Astrocyte of the cerebellum (primary cell): ENCODE results near the gene COL6A3.

ENCODE experiments used
- DNase-seq: peaks from one replicate; pipeline ENCODE4 v3.0.0-alpha.2; 2011; ENCODE audit warnings: low read depth
- H3K4me3 ChIP-seq: 2 replicates; pipeline ENCODE4 v1.5.1; 2011; ENCODE audit warnings: mild to moderate bottlenecking, low read depth, low read length, moderate library complexity
- CTCF ChIP-seq: IDR thresholded peaks from 2 replicates; pipeline ENCODE4 v1.5.1; 2012; ENCODE audit warnings: low read length, low read depth, moderate library complexity, mild to moderate bottlenecking; ENCODE audit errors: missing control alignments
- in situ Hi-C: cut with HindIII; loops from 2 replicates; pipeline ENCODE4 v1.10.0; 2017; ENCODE audit warnings: low sequenced_read_pairs

Gene COL6A3

GRCh38 chr2:237455764-237456163 is 41.8 kb upstream of the COL6A3 start:
- in situ Hi-C loops: no loop called here
- no peak for DNase-seq
- H3K4me3 ChIP-seq: no peak overlapping the region
- TF ChIP-seq CTCF: no peak

- no peak for DNase-seq
- H3K4me3 ChIP-seq: no peak overlapping the region
- in situ Hi-C loops: no loop called here
- no peak for TF ChIP-seq CTCF
These were observed 39.7 kb upstream of the COL6A3 start for GRCh38 chr2:237453671-237454070.

- no peak for DNase-seq
- in situ Hi-C loops: no loop called here
- TF ChIP-seq CTCF: no peak
- no peak overlapping the region for H3K4me3 ChIP-seq
These were observed 38.9 kb upstream of the COL6A3 start for GRCh38 chr2:237452861-237453260.

GRCh38 chr2:237451643-237452469 is 37.9 kb upstream of the COL6A3 start:
- no peak for DNase-seq
- peak; percentile 28 for TF ChIP-seq CTCF
- H3K4me3 ChIP-seq: no peak overlapping the region
- in situ Hi-C loops: no loop called here

GRCh38 chr2:237450583-237450982 is 36.6 kb upstream of the COL6A3 start:
- in situ Hi-C loops: no loop called here
- DNase-seq: no peak
- TF ChIP-seq CTCF: no peak
- H3K4me3 ChIP-seq: no peak overlapping the region

GRCh38 chr2:237450108-237450507 is 36.1 kb upstream of the COL6A3 start:
- no peak for DNase-seq
- TF ChIP-seq CTCF: no peak
- in situ Hi-C loops: no loop called here
- no peak overlapping the region for H3K4me3 ChIP-seq
